SU-DHL-6 (cell line): ENCODE results near the gene SAMD4B.

Experiments
- CTCF ChIP-seq: fragments of 200-600 bp; sonication (generic); IDR thresholded peaks from one replicate; pipeline ENCODE4 v1.5.1; 2017; ENCODE audit warnings: antibody characterized with exemption, mild to moderate bottlenecking, low read length, moderate library complexity; ENCODE audit not compliant: insufficient read depth, poor library complexity, severe bottlenecking
- EZH2phosphoT487 ChIP-seq: fragments of 200-600 bp; sonication (generic), shearing (Covaris generic); conservative IDR thresholded peaks from 2 replicates; pipeline ENCODE4 v1.6.1; 2018; ENCODE audit warnings: mild to moderate bottlenecking, antibody characterized with exemption, low read length, moderate library complexity, mixed read lengths

DNA sequence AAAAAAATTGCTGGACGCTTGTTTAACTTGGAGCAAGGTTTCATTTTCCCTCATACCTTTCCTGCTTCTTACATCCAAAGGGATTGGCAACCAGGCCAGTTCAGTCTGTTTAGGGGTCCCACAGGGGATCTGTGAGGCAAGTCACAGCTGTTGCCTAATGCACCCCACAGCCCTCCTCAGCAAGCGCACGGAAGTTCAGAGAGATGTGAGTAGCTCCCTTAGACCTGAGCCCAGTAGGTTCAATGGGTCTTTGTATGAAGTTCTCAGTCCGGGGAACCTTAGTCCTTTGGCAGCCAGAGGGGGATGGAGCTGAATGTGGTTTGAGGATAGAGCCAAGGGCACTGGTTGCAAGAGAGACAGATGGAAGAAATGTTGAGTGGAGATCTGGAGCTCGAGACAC, 13.0 kb downstream of the SAMD4B start:
- TF ChIP-seq CTCF (no peak), EZH2phosphoT487 (no peak)
